Occipital lobe (tissue), 3 donors: ENCODE data around the gene NPIPB2. TPM values are rescaled to one million over a fixed set of nuclear protein-coding genes. Genes with fewer than 3 reads are reported as not detected.

Source experiments
- DNase-seq: peaks from one replicate; lab custom pipeline; 2025; lab: John Stamatoyannopoulos, UW
- small RNA-seq: library from RNA; depleted of rRNA; stranded (forward); fragments of <200 nt; gene quantifications from one replicate; pipeline ENCODE3, GENCODE V24; 2014
- total RNA-seq: library from RNA; depleted of rRNA; stranded (reverse); fragments of >200 nt; gene quantifications from one replicate; pipeline ENCODE4 v1.2.3, GENCODE V29; 2014

Gene NPIPB2
- total RNA-seq, 1 donor from 2014 or later = 0.78 TPM

DNA sequence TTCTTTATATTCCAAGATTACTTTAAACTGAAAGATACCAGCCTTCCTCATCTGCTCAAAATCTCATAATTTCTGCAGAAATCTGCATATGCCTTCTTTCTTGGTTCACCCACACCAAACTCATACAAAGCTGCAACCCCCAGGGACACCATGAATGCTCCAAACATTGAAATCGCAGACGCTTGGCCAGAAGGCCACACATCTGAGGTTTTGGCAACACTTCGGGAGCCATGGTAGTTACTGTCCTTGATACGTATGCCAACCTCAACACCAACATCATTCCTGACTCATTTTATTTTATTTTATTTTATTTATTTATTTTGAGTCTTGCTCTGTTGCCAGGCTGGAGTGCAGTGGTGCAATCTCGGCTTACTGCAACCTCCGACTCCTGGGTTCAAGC, 37.9 kb downstream of the NPIPB2 start:
- no peak for DNase-seq

DNA sequence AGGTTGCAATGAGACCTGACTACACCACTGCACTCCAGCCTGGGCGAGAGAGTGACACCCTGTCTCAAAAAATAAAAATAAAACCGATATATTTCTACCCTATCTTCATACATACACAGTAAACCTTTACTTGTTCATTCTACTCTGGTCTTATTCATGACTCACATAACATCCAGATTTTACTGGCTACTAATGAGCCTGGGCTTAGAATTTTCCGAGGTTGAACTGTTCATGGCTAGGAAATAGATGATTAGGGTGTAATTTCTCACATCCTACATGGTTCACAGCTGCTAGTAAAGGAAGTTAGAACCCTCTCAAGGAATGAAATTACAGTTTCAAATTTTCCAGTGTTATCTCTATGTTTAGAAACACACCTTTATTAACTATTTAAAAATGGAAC, 40.8 kb downstream of the NPIPB2 start:
- DNase-seq = no peak

DNA sequence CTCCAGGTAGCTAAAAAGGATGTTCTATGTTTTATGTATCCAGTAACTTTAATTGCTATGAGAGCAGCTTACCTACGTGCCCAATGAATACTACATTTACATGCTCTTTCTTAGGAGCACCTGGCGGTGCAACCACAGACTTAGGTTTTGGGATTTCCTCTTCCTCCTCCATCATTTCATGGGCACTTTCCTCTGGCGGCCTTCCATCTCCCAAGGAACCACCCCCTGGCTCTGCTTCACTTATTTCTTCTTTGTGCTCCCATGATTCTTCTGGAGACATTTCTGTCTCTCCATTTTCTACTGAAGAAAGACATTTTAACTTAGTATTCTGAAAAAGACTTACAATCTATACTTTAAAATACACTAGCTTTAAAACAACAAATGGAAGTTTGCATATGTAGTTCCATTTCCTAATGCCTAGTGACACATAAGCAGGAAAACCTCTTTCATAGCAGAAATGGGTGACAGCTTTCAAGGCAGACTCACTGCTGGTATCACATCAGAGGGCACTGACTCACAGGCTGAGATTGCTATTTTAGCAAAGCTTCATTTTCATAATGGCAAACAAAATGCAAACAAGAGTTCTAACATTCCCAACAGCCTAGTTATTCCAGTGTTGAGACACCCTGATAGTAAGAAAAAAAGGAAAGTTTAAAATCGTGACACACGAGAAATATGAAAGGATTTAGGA, 45.2 kb downstream of the NPIPB2 start:
- no peak for DNase-seq

DNA sequence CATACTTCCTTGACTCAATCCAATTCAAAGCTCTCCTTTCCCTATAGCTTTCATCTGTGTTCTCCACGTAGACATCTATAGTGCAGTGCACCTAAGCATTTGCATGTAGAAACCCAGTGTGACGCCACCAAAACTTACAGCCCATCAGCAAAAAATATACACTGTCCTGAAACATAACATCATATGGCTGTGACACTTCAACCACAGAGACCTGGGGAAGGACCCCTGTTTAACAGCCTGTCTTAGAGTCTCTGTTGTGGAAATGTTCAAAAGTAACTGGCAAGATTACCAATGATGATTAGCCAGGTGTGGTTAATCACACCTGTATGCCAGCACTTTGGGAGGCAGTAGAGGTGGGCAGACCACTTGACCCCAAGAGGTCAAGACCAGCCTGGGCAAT, 48.3 kb downstream of the NPIPB2 start:
- DNase-seq = no peak

DNA sequence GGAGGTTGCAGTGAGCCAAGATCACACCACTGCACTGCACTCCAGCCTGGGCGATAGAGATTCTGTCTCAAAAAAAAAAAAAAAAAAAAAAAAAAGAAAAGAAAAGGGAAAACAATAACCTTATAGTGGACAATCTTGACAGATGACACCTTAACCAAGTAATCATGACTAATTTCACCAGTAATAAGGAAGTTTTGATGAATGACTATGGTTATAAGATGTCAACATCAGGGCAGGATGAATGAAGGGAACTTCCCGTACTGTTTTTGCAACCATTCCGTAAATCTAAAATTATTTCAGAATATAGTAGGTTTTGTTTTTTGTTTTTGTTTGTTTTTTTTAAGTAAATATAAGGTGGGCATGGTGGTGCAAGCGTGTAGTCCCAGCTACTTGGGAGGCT, 49.1 kb downstream of the NPIPB2 start:
- no peak for DNase-seq

GRCh38 chr16:11890231-11890965, 51.4 kb downstream of the NPIPB2 start:
- no peak for DNase-seq

- DNase-seq = no peak
These were observed 55.0 kb downstream of the NPIPB2 start for GRCh38 chr16:11886881-11887280.

GRCh38 chr16:11884035-11884434, 57.8 kb downstream of the NPIPB2 start:
- no peak for DNase-seq

DNA sequence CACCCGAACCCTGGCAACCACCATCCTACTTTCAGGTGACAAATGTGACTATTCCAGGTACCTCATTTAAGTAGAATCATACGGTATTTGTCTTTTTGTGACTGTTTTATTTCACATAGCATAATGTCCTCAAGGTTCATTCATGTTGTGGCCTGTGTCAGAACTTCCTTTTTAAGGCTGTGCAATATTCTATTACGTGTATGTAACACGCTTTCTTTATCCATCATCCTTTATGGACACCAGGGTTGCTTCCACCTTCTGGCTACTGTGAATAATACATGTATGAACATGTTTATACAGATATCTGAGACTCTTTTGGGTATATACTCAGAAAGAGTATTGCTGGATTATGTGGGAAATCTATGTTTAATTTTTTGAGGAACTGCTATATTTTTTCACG, 61.8 kb downstream of the NPIPB2 start:
- no peak for DNase-seq

DNA sequence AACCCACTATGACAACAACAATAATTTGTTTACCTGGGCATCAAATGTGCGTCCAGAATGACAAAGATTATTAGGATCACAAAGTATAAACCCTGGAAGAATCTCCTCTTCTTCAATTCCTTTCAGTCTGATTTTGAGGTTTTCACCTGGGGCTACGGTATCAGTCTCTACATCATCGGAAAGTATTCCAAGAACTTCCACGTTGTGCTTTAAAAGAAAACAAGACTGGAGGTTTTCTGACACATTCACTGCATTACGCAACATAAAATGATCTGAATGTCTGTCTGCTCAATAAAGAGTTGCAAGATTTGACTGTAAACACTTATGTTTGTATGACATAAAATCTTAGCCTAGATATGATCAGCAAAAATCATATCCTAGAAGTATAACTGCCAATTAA, 64.5 kb downstream of the NPIPB2 start:
- DNase-seq = no peak

Small RNA genes within 50 kb of the gene (small RNA-seq; reads per million reads assigned to genes)
- gene AC007216.5 = not detected
- not detected for gene COX6CP1
- not detected for gene UBL5P4

Other genes with a start within 250 kb of the NPIPB2 start
- gene TXNDC11, start 199.2 kb downstream of the NPIPB2 start, total RNA-seq = 12.3 TPM
- 36.0 TPM for gene ZC3H7A, start 144.8 kb downstream of the NPIPB2 start, total RNA-seq
- 100 TPM for gene RSL1D1, start 90.5 kb downstream of the NPIPB2 start, total RNA-seq
- gene GSPT1, start 26.1 kb downstream of the NPIPB2 start, total RNA-seq = 75.2 TPM
- not detected for gene TNFRSF17, start 23.2 kb upstream of the NPIPB2 start, total RNA-seq
- gene SNX29, start 34.7 kb upstream of the NPIPB2 start, total RNA-seq = 13.6 TPM